ENCODE measurements around the gene TRAM2.

DNA sequence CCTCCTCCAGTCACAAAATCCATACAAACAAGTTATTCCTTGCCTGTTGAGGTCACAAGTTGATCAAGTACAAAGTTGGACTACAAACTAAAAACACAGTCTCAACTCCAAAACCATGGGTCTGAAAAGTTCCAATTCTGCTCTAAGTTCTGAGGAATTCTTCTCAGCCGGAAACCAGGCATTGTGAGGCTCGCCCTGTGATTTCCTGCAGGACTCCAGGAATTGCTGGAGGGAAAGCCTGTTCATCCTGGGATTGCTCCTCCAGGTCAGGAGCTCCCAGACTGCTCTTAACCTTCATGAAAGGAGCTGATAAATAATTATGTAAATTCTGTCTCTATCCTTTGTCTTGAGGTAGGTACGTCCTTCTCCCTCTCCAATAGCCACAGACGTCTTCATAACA, 8.5 kb downstream of the TRAM2 start:
- TF ChIP-seq GATA3 (IDR thresholded peaks at IDR 0.05; ENCODE audit: low read depth, low read length), result no peak
- TF ChIP-seq GATA2 (IDR thresholded peaks at IDR 0.05; ENCODE audit: low read depth, low read length), result no peak

Data from SH-SY5Y (cell line).